MM.1S (cell line): ENCODE data around the gene BCO1.

Experiments used
- DNase-seq: peaks from one replicate; pipeline ENCODE4 v3.0.0-alpha.2; 2015
- H2AFZ ChIP-seq: fragments of 300-600 bp; sonication (generic); 2 replicates; pipeline ENCODE4 v1.6.0; 2016; ENCODE audit warnings: antibody characterized with exemption, low read length
- H3F3A ChIP-seq: fragments of 300-600 bp; sonication (generic); 2 replicates; pipeline ENCODE4 v1.6.1; 2016; ENCODE audit warnings: mild to moderate bottlenecking, antibody characterized with exemption, low read length, moderate library complexity, mixed read lengths; ENCODE audit not compliant: insufficient read depth
- H3K27ac ChIP-seq: fragments of 300-600 bp; sonication (generic); 2 replicates; pipeline ENCODE4 v1.5.1; 2016; ENCODE audit warnings: mild to moderate bottlenecking, low read length
- H3K27me3 ChIP-seq: fragments of 300-600 bp; sonication (generic); replicated peaks from 2 replicates; pipeline ENCODE4 v1.6.0; 2016; ENCODE audit warnings: low read length; ENCODE audit not compliant: insufficient read depth
- H3K36me3 ChIP-seq: fragments of 300-600 bp; sonication (generic); replicated peaks from 2 replicates; pipeline ENCODE4 v1.6.1; 2016; ENCODE audit warnings: mild to moderate bottlenecking, low read length, mixed read lengths; ENCODE audit not compliant: insufficient read depth
- H3K4me1 ChIP-seq: fragments of 300-600 bp; sonication (generic); 2 replicates; pipeline ENCODE4 v1.6.1; 2016; ENCODE audit warnings: low read length, mixed read lengths
- H3K4me2 ChIP-seq: fragments of 300-600 bp; sonication (generic); 2 replicates; pipeline ENCODE4 v1.6.0; 2016; ENCODE audit warnings: low read depth, low read length
- H3K4me3 ChIP-seq: fragments of 300-600 bp; sonication (generic); 2 replicates; pipeline ENCODE4 v1.5.1; 2016; ENCODE audit warnings: low read length, mixed read lengths
- H3K79me2 ChIP-seq: fragments of 300-600 bp; sonication (generic); 2 replicates; pipeline ENCODE4 v1.6.1; 2016; ENCODE audit warnings: mixed run types, low read length, mixed read lengths
- H3K9ac ChIP-seq: fragments of 300-600 bp; sonication (generic); 2 replicates; pipeline ENCODE4 v1.6.1; 2016; ENCODE audit warnings: low read length, mixed read lengths
- H3K9me2 ChIP-seq: fragments of 300-600 bp; sonication (generic); replicated peaks from 2 replicates; pipeline ENCODE4 v1.6.1; 2016; ENCODE audit warnings: mild to moderate bottlenecking, low read length, mixed read lengths; ENCODE audit not compliant: insufficient read depth
- H3K9me3 ChIP-seq: fragments of 300-600 bp; sonication (generic); replicated peaks from 2 replicates; pipeline ENCODE4 v1.6.1; 2016; ENCODE audit warnings: mild to moderate bottlenecking, low read length, mixed read lengths; ENCODE audit not compliant: insufficient read depth
- H4K20me1 ChIP-seq: fragments of 300-600 bp; sonication (generic); 2 replicates; pipeline ENCODE4 v1.6.1; 2016; ENCODE audit warnings: mild to moderate bottlenecking, low read length, moderate library complexity, mixed read lengths; ENCODE audit not compliant: insufficient read depth
- CTCF ChIP-seq: fragments of 300-600 bp; sonication (generic); IDR thresholded peaks from 2 replicates; pipeline ENCODE4 v1.5.1; 2016; ENCODE audit warnings: antibody characterized with exemption, low read length, mixed read lengths
- EZH2 ChIP-seq: fragments of 300-600 bp; sonication (generic); optimal IDR thresholded peaks from 2 replicates; pipeline ENCODE3; 2017; ENCODE audit warnings: low read depth, mild to moderate bottlenecking, antibody characterized with exemption, low read length, mixed read lengths
- EZH2phosphoT487 ChIP-seq: fragments of 300-600 bp; sonication (generic); IDR thresholded peaks from 2 replicates; pipeline ENCODE4 v1.6.1; 2018; ENCODE audit warnings: antibody characterized with exemption, low read length

BCO1 gene

GRCh38 chr16:81277541-81278080 lies 39.1 kb downstream of the BCO1 start:
- no peak overlapping the region for H3K27ac ChIP-seq
- H3K9ac ChIP-seq, result no peak overlapping the region
- H3K27me3 ChIP-seq, result no peaks in the 10 kb centered on the region
- H3K4me1 ChIP-seq, result no peaks in the 10 kb centered on the region
- DNase-seq, result no peak
- H3K4me2 ChIP-seq, result no peak overlapping the region
- no peaks in the 10 kb centered on the region for H3K36me3 ChIP-seq
- TF ChIP-seq EZH2phosphoT487 (no peak), EZH2 (no peak), CTCF (no peak)
- H3F3A ChIP-seq, result no peaks in the 10 kb centered on the region
- H4K20me1 ChIP-seq, result no peaks in the 10 kb centered on the region
- no peaks in the 10 kb centered on the region for H3K79me2 ChIP-seq
- H2AFZ ChIP-seq, result no peak overlapping the region
- H3K4me3 ChIP-seq, result no peak overlapping the region
- H3K9me2 ChIP-seq, result no peaks in the 10 kb centered on the region
- H3K9me3 ChIP-seq, result no peaks in the 10 kb centered on the region

GRCh38 chr16:81278526-81278925 lies 40.0 kb downstream of the BCO1 start:
- H3K27ac ChIP-seq, result no peak overlapping the region
- H4K20me1 ChIP-seq, result no peaks in the 10 kb centered on the region
- no peaks in the 10 kb centered on the region for H3K4me1 ChIP-seq
- no peak overlapping the region for H3K4me2 ChIP-seq
- H3K79me2 ChIP-seq, result no peaks in the 10 kb centered on the region
- no peaks in the 10 kb centered on the region for H3K36me3 ChIP-seq
- H3F3A ChIP-seq, result no peaks in the 10 kb centered on the region
- no peak for DNase-seq
- H3K27me3 ChIP-seq, result no peaks in the 10 kb centered on the region
- H3K4me3 ChIP-seq, result no peak overlapping the region
- no peak for TF ChIP-seq EZH2
- TF ChIP-seq CTCF, result no peak
- no peaks in the 10 kb centered on the region for H3K9me2 ChIP-seq
- no peak overlapping the region for H2AFZ ChIP-seq
- no peak overlapping the region for H3K9ac ChIP-seq
- no peaks in the 10 kb centered on the region for H3K9me3 ChIP-seq

DNA sequence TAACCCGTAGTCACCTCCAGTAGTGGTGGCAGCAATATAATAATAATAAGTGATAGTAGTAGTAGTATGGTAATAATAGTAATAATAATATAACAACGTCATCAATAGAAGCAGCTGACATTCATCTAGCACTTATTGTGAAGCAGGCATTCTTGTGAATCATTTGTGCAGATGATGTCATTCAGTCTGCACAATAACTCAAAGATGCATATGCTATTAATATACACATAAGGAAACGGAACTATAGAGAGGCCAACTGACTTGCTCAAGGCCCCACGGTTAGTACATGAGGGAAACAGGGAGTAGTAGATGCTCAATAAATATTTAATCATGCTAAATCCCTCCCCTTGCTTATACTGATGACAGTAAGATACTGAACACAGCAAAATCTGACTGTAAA lies 40.9 kb downstream of the BCO1 start:
- Histone ChIP-seq H3F3A (no peaks in the 10 kb centered on the region), H4K20me1 (no peaks in the 10 kb centered on the region), H3K9ac (no peak overlapping the region), H3K4me1 (no peaks in the 10 kb centered on the region), H3K4me2 (no peak overlapping the region), H3K27ac (no peak overlapping the region), H3K36me3 (no peaks in the 10 kb centered on the region), H3K79me2 (no peaks in the 10 kb centered on the region), H2AFZ (no peak overlapping the region), H3K4me3 (no peak overlapping the region), H3K9me2 (no peaks in the 10 kb centered on the region), H3K27me3 (no peaks in the 10 kb centered on the region), H3K9me3 (no peaks in the 10 kb centered on the region)
- DNase-seq, result no peak
- TF ChIP-seq EZH2 (no peak), EZH2phosphoT487 (no peak), CTCF (no peak)
